CD4-positive, alpha-beta T cell (primary cell): ENCODE measurements around the gene ASTN2. TPM values are rescaled to one million over a fixed set of nuclear protein-coding genes. Genes with fewer than 3 reads are reported as not detected.

Experiments
- ATAC-seq: fragments of 200-7000 bp; cut with Tn5 transposase; one replicate; pipeline ENCODE4 v1.10.0; 2022; ENCODE audit warnings: mild to moderate bottlenecking; ENCODE audit not compliant: poor library complexity
- CTCF ChIA-PET: fragments of 350-600 bp; sonication (Branson Sonifier 250); formaldehyde crosslinking; loops from one replicate; lab custom pipeline; 2021; ENCODE audit warnings: antibody characterized with exemption, inconsistent platforms; lab: Charles Lee
- POLR2A ChIA-PET: fragments of 350-600 bp; sonication (Branson Sonifier 250); formaldehyde crosslinking; loops from one replicate; lab custom pipeline; 2021; ENCODE audit warnings: antibody characterized with exemption, inconsistent platforms; lab: Charles Lee
- DNase-seq, 14 experiments: peaks; one replicate each; pipeline ENCODE4 v3.0.0-alpha.2; 2013 to 2020; ENCODE audit warnings: mixed read lengths in 2 of 14
- H3K27ac ChIP-seq, 2 donors: one replicate each; pipeline versions ENCODE4 v1.5.1 to v1.7.0; 2013; ENCODE audit warnings: low read length in 2 of 2, low read depth in 1 of 2, mild to moderate bottlenecking in 1 of 2
- H3K27me3 ChIP-seq, 2 experiments: 1 replicate in 1 of 2; 2 replicates in 1 of 2; pipeline versions ENCODE4 v1.6.1 to v1.7.0; 2013; ENCODE audit warnings: low read length in 2 of 2, control low read depth in 1 of 2, mild to moderate bottlenecking in 1 of 2, moderate library complexity in 1 of 2; ENCODE audit not compliant: insufficient read depth in 2 of 2, control insufficient read depth in 1 of 2
- H3K36me3 ChIP-seq: one replicate; pipeline ENCODE4 v1.6.1; 2013; ENCODE audit warnings: low read length, control low read depth; ENCODE audit not compliant: insufficient read depth
- H3K4me1 ChIP-seq: one replicate; pipeline ENCODE4 v1.6.1; 2013; ENCODE audit warnings: low read length, control low read depth; ENCODE audit not compliant: insufficient read depth
- H3K4me3 ChIP-seq: one replicate; pipeline ENCODE4 v1.5.1; 2013; ENCODE audit warnings: mild to moderate bottlenecking, low read length, moderate library complexity
- H3K9me3 ChIP-seq, 2 experiments: 1 replicate in 1 of 2; 2 replicates in 1 of 2; pipeline versions ENCODE4 v1.6.1 to v1.7.0; 2013; ENCODE audit warnings: low read length in 2 of 2, mild to moderate bottlenecking in 2 of 2, control low read depth in 1 of 2, moderate library complexity in 1 of 2; ENCODE audit not compliant: control insufficient read depth in 1 of 2, insufficient read depth in 1 of 2
- H3K27ac Mint-ChIP-seq: one replicate; pipeline ENCODE4 v1.8.0; 2020; ENCODE audit warnings: mixed read lengths
- H3K27me3 Mint-ChIP-seq: one replicate; pipeline ENCODE4 v1.8.0; 2021; ENCODE audit warnings: mixed read lengths
- H3K36me3 Mint-ChIP-seq: one replicate; pipeline ENCODE4 v1.8.0; 2021; ENCODE audit warnings: low read depth, mixed read lengths
- H3K4me1 Mint-ChIP-seq: one replicate; pipeline ENCODE4 v1.8.0; 2021; ENCODE audit warnings: low read depth, mixed read lengths
- H3K4me3 Mint-ChIP-seq: one replicate; pipeline ENCODE4 v1.8.0; 2020; ENCODE audit warnings: mild to moderate bottlenecking, mixed read lengths
- H3K9me3 Mint-ChIP-seq: one replicate; pipeline ENCODE4 v1.8.0; 2020; ENCODE audit warnings: mixed read lengths
- intact Hi-C, 2 experiments: fragments of 100-400 bp; cut with DNase I in 1 of 2; cut with micrococcal nuclease in 1 of 2; formaldehyde crosslinking; loops; one replicate each; pipeline versions ENCODE4 v1.15.1 to v1.9.0; 2023 to 2025; cut with DNase I, micrococcal nuclease
- total RNA-seq, 174 experiments: library from RNA in 2 of 174; stranded (reverse) in 2 of 174; gene quantifications; one replicate each; pipeline ENCODE4 v1.2.3 and lab custom pipeline; 2021 to 2026
- TF ChIP-seq, protein P1 (sequence below): fragments of 200-600 bp; IDR thresholded peaks from one replicate; pipeline ENCODE4 v1.8.0; 2022; ENCODE audit warnings: antibody characterized with exemption, mild to moderate bottlenecking

The ASTN2 gene
- total RNA-seq, 2 experiments from 2014 or later, result 2.3 to 2.4 TPM

DNA sequence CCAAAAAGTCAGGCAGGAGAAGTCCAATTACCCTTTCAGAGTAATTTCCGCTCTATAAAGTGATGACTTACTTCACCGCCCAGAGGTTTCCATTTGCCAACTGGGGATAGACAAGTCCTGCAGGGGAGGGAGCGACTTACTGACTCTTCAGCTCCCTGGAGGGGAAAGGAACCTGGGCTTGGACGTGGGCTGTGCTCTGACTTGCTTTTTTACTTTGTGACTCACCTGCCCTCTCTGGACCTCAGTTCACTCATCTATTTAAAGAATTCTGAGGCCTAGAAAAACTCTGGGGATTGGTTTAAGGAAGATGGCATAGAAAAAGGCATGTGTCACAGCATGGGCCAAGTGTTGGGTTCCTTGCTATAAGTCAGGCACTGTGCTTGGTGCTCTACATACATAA lies 908.2 kb downstream of the ASTN2 start:
- no peaks in the 10 kb centered on the region for H3K27me3 ChIP-seq
- no peak for DNase-seq
- H3K36me3 Mint-ChIP-seq, result no peaks in the 10 kb centered on the region
- peaks cover 8% of the 10 kb centered on the region for H3K9me3 Mint-ChIP-seq
- H3K36me3 ChIP-seq, result no peaks in the 10 kb centered on the region
- H3K9me3 ChIP-seq, result peaks cover 0 to 3% of the 10 kb centered on the region in 2 experiments
- intact Hi-C loops, result no loop called here
- no peak overlapping the region for H3K27ac ChIP-seq
- POLR2A ChIA-PET, result no interaction called here
- no peak overlapping the region for H3K27ac Mint-ChIP-seq
- no peaks in the 10 kb centered on the region for H3K27me3 Mint-ChIP-seq
- CTCF ChIA-PET, result no interaction called here
- TF ChIP-seq, protein P1, sequence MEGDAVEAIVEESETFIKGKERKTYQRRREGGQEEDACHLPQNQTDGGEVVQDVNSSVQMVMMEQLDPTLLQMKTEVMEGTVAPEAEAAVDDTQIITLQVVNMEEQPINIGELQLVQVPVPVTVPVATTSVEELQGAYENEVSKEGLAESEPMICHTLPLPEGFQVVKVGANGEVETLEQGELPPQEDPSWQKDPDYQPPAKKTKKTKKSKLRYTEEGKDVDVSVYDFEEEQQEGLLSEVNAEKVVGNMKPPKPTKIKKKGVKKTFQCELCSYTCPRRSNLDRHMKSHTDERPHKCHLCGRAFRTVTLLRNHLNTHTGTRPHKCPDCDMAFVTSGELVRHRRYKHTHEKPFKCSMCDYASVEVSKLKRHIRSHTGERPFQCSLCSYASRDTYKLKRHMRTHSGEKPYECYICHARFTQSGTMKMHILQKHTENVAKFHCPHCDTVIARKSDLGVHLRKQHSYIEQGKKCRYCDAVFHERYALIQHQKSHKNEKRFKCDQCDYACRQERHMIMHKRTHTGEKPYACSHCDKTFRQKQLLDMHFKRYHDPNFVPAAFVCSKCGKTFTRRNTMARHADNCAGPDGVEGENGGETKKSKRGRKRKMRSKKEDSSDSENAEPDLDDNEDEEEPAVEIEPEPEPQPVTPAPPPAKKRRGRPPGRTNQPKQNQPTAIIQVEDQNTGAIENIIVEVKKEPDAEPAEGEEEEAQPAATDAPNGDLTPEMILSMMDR, result no peak
- H3K4me3 ChIP-seq, result no peak overlapping the region
- ATAC-seq, result no peak
- H3K4me3 Mint-ChIP-seq, result no peak overlapping the region
- no peaks in the 10 kb centered on the region for H3K4me1 ChIP-seq
- H3K4me1 Mint-ChIP-seq, result no peaks in the 10 kb centered on the region

DNA sequence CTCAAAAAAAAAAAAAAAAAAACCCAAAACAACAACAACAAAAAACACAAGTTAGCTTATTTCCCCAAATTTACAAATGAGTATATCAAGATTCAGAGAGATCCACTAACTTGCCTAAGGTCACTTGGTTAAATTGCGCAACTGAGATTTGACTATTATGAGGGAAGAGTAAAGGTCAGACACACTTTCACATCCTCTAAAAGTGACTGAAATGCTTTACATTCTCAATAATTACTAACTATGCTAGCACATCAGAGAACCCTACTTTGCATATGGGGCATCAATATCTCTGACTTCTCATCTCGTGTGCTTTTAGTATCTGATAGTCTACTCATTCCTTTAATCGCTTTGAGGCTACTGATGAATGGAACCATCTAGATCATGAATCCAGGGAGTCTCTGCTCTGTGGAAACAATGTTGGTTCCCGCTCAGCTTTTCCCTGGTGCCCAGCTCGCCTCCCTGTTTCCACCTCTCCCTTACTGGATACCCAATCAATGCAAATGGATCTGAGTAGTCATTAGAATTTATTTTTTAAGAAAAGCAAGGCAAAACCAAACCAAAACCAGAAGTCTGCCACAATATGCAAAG lies 909.9 kb downstream of the ASTN2 start:
- TF ChIP-seq, protein P1, result no peak
- ATAC-seq (no peak), DNase-seq (peak in 2 of 14 experiments; percentile 8 to 23)
- intact Hi-C loops, result no loop called here
- Mint-ChIP-seq H3K36me3 (no peaks in the 10 kb centered on the region), H3K4me1 (no peaks in the 10 kb centered on the region), H3K9me3 (peaks cover 8% of the 10 kb centered on the region), H3K4me3 (no peak overlapping the region), H3K27ac (no peak overlapping the region), H3K27me3 (no peaks in the 10 kb centered on the region)
- no peaks in the 10 kb centered on the region for H3K27me3 ChIP-seq
- H3K4me1 ChIP-seq, result no peaks in the 10 kb centered on the region
- H3K9me3 ChIP-seq, result peaks cover 0 to 3% of the 10 kb centered on the region in 2 experiments
- no peaks in the 10 kb centered on the region for H3K36me3 ChIP-seq
- ChIA-PET CTCF (no interaction called here), POLR2A (no interaction called here)
- H3K4me3 ChIP-seq, result no peak overlapping the region
- H3K27ac ChIP-seq, result no peak overlapping the region

DNA sequence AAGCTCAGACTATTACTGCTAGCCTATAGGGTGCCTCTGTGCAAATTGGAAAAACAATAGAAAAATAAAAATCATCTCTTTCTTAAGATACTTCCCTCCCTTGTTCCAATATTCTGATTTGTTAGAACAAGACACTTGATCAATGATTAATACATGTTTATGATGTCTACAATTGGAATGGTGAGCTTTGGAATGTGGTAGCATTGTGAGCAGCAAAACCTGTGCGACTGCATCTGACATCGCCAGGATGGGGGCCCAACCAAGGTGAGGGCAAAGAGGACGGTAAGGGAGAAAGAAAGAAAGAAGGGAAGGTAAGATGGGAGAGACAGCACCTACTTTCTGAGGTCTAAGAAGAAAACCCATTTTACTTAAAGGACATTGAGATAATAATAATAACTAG lies 910.8 kb downstream of the ASTN2 start:
- Mint-ChIP-seq H3K4me1 (no peaks in the 10 kb centered on the region), H3K36me3 (no peaks in the 10 kb centered on the region), H3K4me3 (no peak overlapping the region), H3K9me3 (peaks cover 5% of the 10 kb centered on the region), H3K27ac (no peak overlapping the region), H3K27me3 (no peaks in the 10 kb centered on the region)
- Histone ChIP-seq H3K4me1 (no peaks in the 10 kb centered on the region), H3K9me3 (peaks cover 0 to 3% of the 10 kb centered on the region in 2 experiments), H3K36me3 (no peaks in the 10 kb centered on the region), H3K27ac (no peak overlapping the region), H3K27me3 (no peaks in the 10 kb centered on the region), H3K4me3 (no peak overlapping the region)
- no peak for ATAC-seq
- intact Hi-C loops, result no loop called here
- ChIA-PET CTCF (no interaction called here), POLR2A (no interaction called here)
- TF ChIP-seq, protein P1, result no peak
- DNase-seq, result no peak
